ENCODE data around the gene APOL2.
"Not testable (repeated sequence)": the region's sequence is repeated elsewhere in the genome, so short reads cannot be mapped to it uniquely, and the experiment has no call there.

Gene APOL2

DNA sequence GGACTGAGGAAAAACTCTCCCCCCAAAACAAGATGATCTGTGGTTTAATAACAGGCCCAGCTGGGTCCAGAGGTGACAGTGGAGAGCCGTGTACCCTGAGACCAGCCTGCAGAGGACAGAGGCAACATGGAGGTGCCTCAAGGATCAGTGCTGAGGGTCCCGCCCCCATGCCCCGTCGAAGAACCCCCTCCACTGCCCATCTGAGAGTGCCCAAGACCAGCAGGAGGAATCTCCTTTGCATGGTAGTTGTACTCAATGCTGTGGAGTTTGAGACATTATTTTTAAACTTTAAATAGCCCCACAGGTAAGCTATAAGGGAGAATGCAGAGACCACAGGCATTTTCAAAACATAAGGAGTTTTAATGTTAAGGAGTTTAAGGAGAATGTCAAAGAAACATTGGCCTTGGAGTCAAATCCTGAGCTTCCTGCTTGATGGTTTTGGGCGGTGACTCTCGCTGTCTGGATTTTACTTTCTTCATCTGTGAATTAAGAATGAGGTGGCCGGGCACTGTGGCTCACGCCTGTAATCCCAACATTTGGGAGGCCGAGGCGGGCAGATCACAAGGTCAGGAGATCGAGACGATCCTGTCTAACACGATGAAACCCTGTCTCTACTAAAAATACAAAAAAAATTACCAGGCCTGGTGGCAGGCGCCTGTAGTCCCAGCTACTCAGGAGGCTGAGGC lies 20.4 kb upstream of the APOL2 start:
- no peak for TF ChIP-seq CTCF (IDR thresholded peaks at IDR 0.05; ENCODE audit: low read depth, low read length)
- no peak for DNase-seq (ENCODE audit: low read depth in 2 of 2)
- no peak overlapping the region for H3K4me3 ChIP-seq (replicated peaks in 1 of 2; ENCODE audit: low read depth in 2 of 2, low read length in 2 of 2)

- H3K4me3 ChIP-seq (replicated peaks in 1 of 2; ENCODE audit: low read depth in 2 of 2, low read length in 2 of 2), result no peak overlapping the region
- peak; percentile 54 to 77 for DNase-seq (ENCODE audit: low read depth in 2 of 2)
- TF ChIP-seq CTCF (IDR thresholded peaks at IDR 0.05; ENCODE audit: low read depth, low read length), result no peak
Measured at GRCh38 chr22:36258701-36259614, 19.6 kb upstream of the APOL2 start.

GRCh38 chr22:36257948-36258670 lies 18.8 kb upstream of the APOL2 start:
- no peak overlapping the region for H3K4me3 ChIP-seq (replicated peaks in 1 of 2; ENCODE audit: low read depth in 2 of 2, low read length in 2 of 2)
- DNase-seq (ENCODE audit: low read depth in 2 of 2), result no peak
- TF ChIP-seq CTCF (IDR thresholded peaks at IDR 0.05; ENCODE audit: low read depth, low read length), result no peak

DNA sequence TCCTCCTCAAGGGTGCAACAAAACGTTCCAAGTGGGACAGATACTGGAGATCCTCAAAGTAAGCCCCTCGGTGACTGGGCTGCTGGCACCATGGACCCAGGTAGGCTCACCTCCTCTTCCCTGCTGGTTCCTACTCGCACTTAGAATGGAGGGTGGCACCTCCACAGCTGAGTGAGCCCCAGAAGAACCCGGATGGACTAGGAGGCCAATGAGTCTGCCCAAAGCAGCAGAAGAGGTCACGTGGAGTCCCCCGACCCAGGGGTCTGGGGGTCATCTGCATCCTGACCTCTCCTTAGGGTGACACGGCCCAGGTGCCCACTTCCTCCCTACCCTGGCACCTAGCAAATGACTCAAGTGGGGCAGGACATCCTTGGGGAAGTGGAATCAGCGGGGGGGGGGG lies 18.0 kb upstream of the APOL2 start:
- no peak for TF ChIP-seq CTCF (IDR thresholded peaks at IDR 0.05; ENCODE audit: low read depth, low read length)
- DNase-seq (ENCODE audit: low read depth in 2 of 2), result no peak
- no peak overlapping the region for H3K4me3 ChIP-seq (replicated peaks in 1 of 2; ENCODE audit: low read depth in 2 of 2, low read length in 2 of 2)

DNA sequence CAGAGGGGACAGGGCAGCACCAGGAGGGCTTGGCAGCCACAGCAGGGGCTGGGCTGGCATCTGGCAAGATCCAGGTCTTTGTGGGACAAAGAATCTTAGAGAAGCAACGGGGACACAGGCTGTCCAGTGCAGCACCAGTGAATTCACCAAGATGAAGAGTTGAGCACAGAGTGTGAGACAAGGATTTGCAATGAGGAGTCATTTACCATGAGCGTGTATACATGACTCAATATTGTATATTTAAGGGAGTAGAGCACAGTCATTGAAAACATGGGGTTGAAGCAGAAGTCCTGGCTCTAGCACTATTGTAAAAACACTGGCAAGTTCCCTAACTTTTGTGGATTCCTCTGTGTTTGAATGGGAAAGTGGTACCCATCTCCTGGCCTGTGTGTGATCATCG lies 17.2 kb upstream of the APOL2 start:
- no peak for DNase-seq (ENCODE audit: low read depth in 2 of 2)
- TF ChIP-seq CTCF (IDR thresholded peaks at IDR 0.05; ENCODE audit: low read depth, low read length), result no peak
- H3K4me3 ChIP-seq (replicated peaks in 1 of 2; ENCODE audit: low read depth in 2 of 2, low read length in 2 of 2), result no peak overlapping the region

- H3K4me3 ChIP-seq (replicated peaks in 1 of 2; ENCODE audit: low read depth in 2 of 2, low read length in 2 of 2), result not testable (repeated sequence)
Measured at GRCh38 chr22:36255572-36255971, 16.2 kb upstream of the APOL2 start.

More at GRCh38 chr22:36255572-36255971, 16.2 kb upstream of the APOL2 start:
- not testable (repeated sequence) for DNase-seq (ENCODE audit: low read depth in 2 of 2)

Data from cardiac fibroblast (primary cell).